ENCODE data around the gene ATP11B.
"Not testable (repeated sequence)": the region's sequence is repeated elsewhere in the genome, so short reads cannot be mapped to it uniquely, and the experiment has no call there.

The ATP11B gene

DNA sequence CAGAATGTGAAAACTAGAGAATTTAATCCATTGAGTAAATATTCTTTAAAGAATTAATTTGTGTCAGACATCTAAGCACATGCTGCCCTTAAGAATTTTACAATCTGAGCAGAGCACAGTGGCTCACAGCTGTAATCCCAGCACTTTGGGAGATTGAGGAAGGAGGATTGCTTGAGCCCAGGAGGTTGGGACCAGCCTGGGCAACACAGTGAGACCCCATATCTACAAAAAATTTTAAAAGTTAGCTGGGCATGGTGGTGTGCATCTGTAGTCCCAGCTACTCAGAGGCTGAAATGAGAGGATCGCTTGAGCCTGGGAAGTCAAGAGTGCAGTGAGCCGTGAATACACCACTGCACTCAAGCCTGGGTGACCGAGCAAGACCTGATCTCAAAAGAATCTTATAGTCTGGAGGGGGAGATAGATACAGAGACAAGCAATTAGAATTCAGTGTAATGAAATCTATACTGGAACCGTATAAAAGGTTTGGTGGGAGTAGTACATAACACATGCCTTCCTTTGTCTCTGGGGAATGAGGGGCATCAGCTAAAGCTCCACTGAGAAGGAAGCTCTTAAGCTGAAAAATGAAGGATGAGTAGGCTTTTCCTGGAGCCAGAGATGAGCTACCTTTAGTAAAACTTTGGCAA is 21.2 kb downstream of the ATP11B start:
- POLR2A ChIA-PET: no interaction called here
- TF ChIP-seq SUZ12 (IDR thresholded peaks at IDR 0.05) (no peak), TARDBP (IDR thresholded peaks at IDR 0.05) (no peak), BHLHE40 (IDR thresholded peaks at IDR 0.05; ENCODE audit: borderline replicate concordance) (no peak), ARNT (IDR thresholded peaks at IDR 0.05) (no peak), NFRKB (IDR thresholded peaks at IDR 0.05) (no peak), PKNOX1 (IDR thresholded peaks at IDR 0.05) (no peak), FOXM1 (IDR thresholded peaks at IDR 0.05; ENCODE audit: borderline replicate concordance) (no peak), CTBP1 (IDR thresholded peaks at IDR 0.05; ENCODE audit: borderline replicate concordance) (no peak), L3MBTL2 (conservative IDR thresholded peaks at IDR 0.05) (no peak), FOXA1 (IDR thresholded peaks at IDR 0.05) (no peak), FOXK2 (IDR thresholded peaks at IDR 0.05) (no peak), SP1 (IDR thresholded peaks at IDR 0.05) (no peak), HDGF (IDR thresholded peaks at IDR 0.05; ENCODE audit: borderline replicate concordance) (no peak), ELF4 (IDR thresholded peaks at IDR 0.05) (no peak), LEF1 (IDR thresholded peaks at IDR 0.05; ENCODE audit: borderline replicate concordance) (no peak), ZNF384 (IDR thresholded peaks at IDR 0.05) (no peak)
- CTCF ChIA-PET: no interaction called here
- DNase-seq (ENCODE audit: extremely low spot score): no peak

DNA sequence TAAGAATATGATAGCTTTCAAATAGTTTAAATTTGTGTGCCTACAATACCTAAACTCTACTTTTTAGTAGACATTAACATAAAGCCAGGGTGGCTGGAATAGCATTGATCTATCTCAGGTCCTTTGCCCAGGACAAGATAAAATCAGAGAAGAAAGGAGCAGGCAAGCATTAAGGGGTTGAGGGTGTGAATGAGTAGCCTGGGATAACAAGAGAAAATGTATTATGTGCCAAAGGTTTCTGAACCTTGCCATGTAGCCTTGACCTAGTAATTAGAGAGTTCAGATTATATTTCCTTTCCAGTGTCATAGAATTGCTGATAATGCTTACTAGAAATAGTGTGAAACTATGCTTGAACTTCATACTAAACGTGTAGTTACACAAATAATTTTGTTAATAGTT is 22.9 kb downstream of the ATP11B start:
- DNase-seq (ENCODE audit: extremely low spot score): no peak
- CTCF ChIA-PET: no interaction called here
- TF ChIP-seq CTBP1 (IDR thresholded peaks at IDR 0.05; ENCODE audit: borderline replicate concordance) (no peak), HDGF (IDR thresholded peaks at IDR 0.05; ENCODE audit: borderline replicate concordance) (no peak), ELF4 (IDR thresholded peaks at IDR 0.05) (no peak), FOXK2 (IDR thresholded peaks at IDR 0.05) (no peak), FOXM1 (IDR thresholded peaks at IDR 0.05; ENCODE audit: borderline replicate concordance) (no peak), PKNOX1 (IDR thresholded peaks at IDR 0.05) (no peak), ARNT (IDR thresholded peaks at IDR 0.05) (no peak)
- POLR2A ChIA-PET: no interaction called here

- ChIA-PET POLR2A (no interaction called here), CTCF (no interaction called here)
- no peak for DNase-seq (ENCODE audit: extremely low spot score)
- TF ChIP-seq ARNT (IDR thresholded peaks at IDR 0.05): no peak
- TF ChIP-seq ELF4 (IDR thresholded peaks at IDR 0.05): no peak
- TF ChIP-seq SP1 (IDR thresholded peaks at IDR 0.05): no peak
- TF ChIP-seq SUZ12 (IDR thresholded peaks at IDR 0.05): no peak
- no peak for TF ChIP-seq L3MBTL2 (conservative IDR thresholded peaks at IDR 0.05)
- no peak for TF ChIP-seq LEF1 (IDR thresholded peaks at IDR 0.05; ENCODE audit: borderline replicate concordance)
- no peak for TF ChIP-seq FOXK2 (IDR thresholded peaks at IDR 0.05)
Observed at GRCh38 chr3:182818296-182818978, 25.1 kb downstream of the ATP11B start.

- no peak for DNase-seq (ENCODE audit: extremely low spot score)
- CTCF ChIA-PET: no interaction called here
- POLR2A ChIA-PET: no interaction called here
- TF ChIP-seq ZNF384 (IDR thresholded peaks at IDR 0.05): no peak
- no peak for TF ChIP-seq HDGF (IDR thresholded peaks at IDR 0.05; ENCODE audit: borderline replicate concordance)
- no peak for TF ChIP-seq CTBP1 (IDR thresholded peaks at IDR 0.05; ENCODE audit: borderline replicate concordance)
- TF ChIP-seq FOXA1 (IDR thresholded peaks at IDR 0.05): no peak
Observed at GRCh38 chr3:182821221-182821981, 28.1 kb downstream of the ATP11B start.

- CTCF ChIA-PET; POLR2A ChIA-PET; DNase-seq (ENCODE audit: extremely low spot score): not testable (repeated sequence)
Observed at GRCh38 chr3:182822260-182822659, 29.0 kb downstream of the ATP11B start.

- CTCF ChIA-PET: no interaction called here
- DNase-seq (ENCODE audit: extremely low spot score): no peak
- no peak for TF ChIP-seq LEF1 (IDR thresholded peaks at IDR 0.05; ENCODE audit: borderline replicate concordance)
- no peak for TF ChIP-seq FOXK2 (IDR thresholded peaks at IDR 0.05)
- no peak for TF ChIP-seq HDGF (IDR thresholded peaks at IDR 0.05; ENCODE audit: borderline replicate concordance)
- no peak for TF ChIP-seq CTBP1 (IDR thresholded peaks at IDR 0.05; ENCODE audit: borderline replicate concordance)
- TF ChIP-seq ARNT (IDR thresholded peaks at IDR 0.05): no peak
- no peak for TF ChIP-seq ELF4 (IDR thresholded peaks at IDR 0.05)
- no peak for TF ChIP-seq FOXM1 (IDR thresholded peaks at IDR 0.05; ENCODE audit: borderline replicate concordance)
- TF ChIP-seq NFRKB (IDR thresholded peaks at IDR 0.05): no peak
- no peak for TF ChIP-seq FOXA1 (IDR thresholded peaks at IDR 0.05)
- TF ChIP-seq PKNOX1 (IDR thresholded peaks at IDR 0.05): no peak
- no peak for TF ChIP-seq SP1 (IDR thresholded peaks at IDR 0.05)
- no peak for TF ChIP-seq TARDBP (IDR thresholded peaks at IDR 0.05)
- TF ChIP-seq L3MBTL2 (conservative IDR thresholded peaks at IDR 0.05): no peak
- TF ChIP-seq BHLHE40 (IDR thresholded peaks at IDR 0.05; ENCODE audit: borderline replicate concordance): no peak
- no peak for TF ChIP-seq SUZ12 (IDR thresholded peaks at IDR 0.05)
Observed at GRCh38 chr3:182824957-182825356, 31.7 kb downstream of the ATP11B start.

More at GRCh38 chr3:182824957-182825356, 31.7 kb downstream of the ATP11B start:
- POLR2A ChIA-PET: no interaction called here

All from HEK293T (cell line).